22Rv1 (cell line): ENCODE measurements around the gene CACNB2.

Source experiments
- ZFX ChIP-seq: fragments of 450-650 bp; IDR thresholded peaks from 2 replicates; pipeline ENCODE4 v1.6.1; 2017; ENCODE audit warnings: antibody characterized with exemption, borderline replicate concordance
- TF ChIP-seq, protein P1 (sequence below): fragments of 450-650 bp; IDR thresholded peaks from 2 replicates; pipeline ENCODE4 v1.5.1; 2017; ENCODE audit warnings: mild to moderate bottlenecking

DNA sequence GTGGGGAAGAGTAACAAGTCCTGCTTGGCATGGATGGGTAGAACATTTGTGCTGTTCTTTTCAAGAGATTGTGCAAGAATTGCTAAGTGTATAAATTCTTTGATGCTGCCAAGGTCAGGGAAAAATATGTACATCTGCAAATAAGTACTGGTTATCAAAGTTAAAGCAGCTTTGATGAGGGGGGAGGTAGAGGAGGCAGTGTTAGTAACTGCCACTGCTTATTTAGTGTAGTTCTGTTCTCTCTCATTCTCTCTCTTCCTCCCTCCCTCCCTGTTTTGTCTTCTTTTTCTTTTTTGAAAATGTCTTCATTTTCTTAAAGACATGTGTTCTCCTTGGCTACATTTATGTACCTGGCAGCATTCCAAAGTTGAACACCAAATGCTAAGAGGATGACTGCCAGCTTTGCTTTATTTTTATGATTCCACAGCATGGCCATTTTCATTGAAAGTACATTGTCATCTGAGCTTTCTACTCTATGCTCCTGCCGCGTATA, 18.6 kb downstream of the CACNB2 start:
- TF ChIP-seq, protein P1, sequence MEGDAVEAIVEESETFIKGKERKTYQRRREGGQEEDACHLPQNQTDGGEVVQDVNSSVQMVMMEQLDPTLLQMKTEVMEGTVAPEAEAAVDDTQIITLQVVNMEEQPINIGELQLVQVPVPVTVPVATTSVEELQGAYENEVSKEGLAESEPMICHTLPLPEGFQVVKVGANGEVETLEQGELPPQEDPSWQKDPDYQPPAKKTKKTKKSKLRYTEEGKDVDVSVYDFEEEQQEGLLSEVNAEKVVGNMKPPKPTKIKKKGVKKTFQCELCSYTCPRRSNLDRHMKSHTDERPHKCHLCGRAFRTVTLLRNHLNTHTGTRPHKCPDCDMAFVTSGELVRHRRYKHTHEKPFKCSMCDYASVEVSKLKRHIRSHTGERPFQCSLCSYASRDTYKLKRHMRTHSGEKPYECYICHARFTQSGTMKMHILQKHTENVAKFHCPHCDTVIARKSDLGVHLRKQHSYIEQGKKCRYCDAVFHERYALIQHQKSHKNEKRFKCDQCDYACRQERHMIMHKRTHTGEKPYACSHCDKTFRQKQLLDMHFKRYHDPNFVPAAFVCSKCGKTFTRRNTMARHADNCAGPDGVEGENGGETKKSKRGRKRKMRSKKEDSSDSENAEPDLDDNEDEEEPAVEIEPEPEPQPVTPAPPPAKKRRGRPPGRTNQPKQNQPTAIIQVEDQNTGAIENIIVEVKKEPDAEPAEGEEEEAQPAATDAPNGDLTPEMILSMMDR: no peak
- no peak for TF ChIP-seq ZFX
